C4-2B (cell line): ENCODE measurements around the gene HILPDA.
A peak's percentile ranks its signal among the peaks of the same experiment; 100 is the strongest.

ENCODE experiments used
- H3K27ac ChIP-seq: fragments of 450-650 bp; 2 replicates; pipeline ENCODE4 v1.5.1; 2017
- CTCF ChIP-seq: fragments of 450-650 bp; conservative IDR thresholded peaks from 2 replicates; pipeline ENCODE4 v1.5.1; 2017; ENCODE audit warnings: mild to moderate bottlenecking
- ZFX ChIP-seq: fragments of 450-650 bp; IDR thresholded peaks from 2 replicates; pipeline ENCODE4 v1.6.1; 2017

Gene HILPDA

GRCh38 chr7:128434413-128435326 lies 21.0 kb upstream of the HILPDA start:
- no peak for TF ChIP-seq CTCF
- no peak for TF ChIP-seq ZFX
- H3K27ac ChIP-seq, result peak overlapping the region; percentile 70

- TF ChIP-seq ZFX, result no peak
- no peak for TF ChIP-seq CTCF
- peak overlapping the region; percentile 62; the same call in 1 of the 2 replicates for H3K27ac ChIP-seq
These were observed 20.4 kb upstream of the HILPDA start for GRCh38 chr7:128435327-128435686.

GRCh38 chr7:128437426-128438332 lies 18.0 kb upstream of the HILPDA start:
- no peak overlapping the region for H3K27ac ChIP-seq
- TF ChIP-seq CTCF, result no peak
- no peak for TF ChIP-seq ZFX

GRCh38 chr7:128442356-128442755 lies 13.3 kb upstream of the HILPDA start:
- TF ChIP-seq CTCF, result no peak
- no peak for TF ChIP-seq ZFX
- no peak overlapping the region for H3K27ac ChIP-seq

- H3K27ac ChIP-seq, result no peak overlapping the region
- TF ChIP-seq CTCF (no peak), ZFX (no peak)
These were observed 11.7 kb upstream of the HILPDA start for GRCh38 chr7:128443831-128444600.

- TF ChIP-seq CTCF (no peak), ZFX (no peak)
- H3K27ac ChIP-seq, result no peak overlapping the region
These were observed 9.4 kb upstream of the HILPDA start for GRCh38 chr7:128446306-128446705.
